Measurements from ENCODE around the gene ERCC2.
"Not testable (repeated sequence)": the region's sequence is repeated elsewhere in the genome, so short reads cannot be mapped to it uniquely, and the experiment has no call there.

ERCC2 gene

GRCh38 chr19:45342911-45343310, 27.5 kb downstream of the ERCC2 start:
- no peak for TF ChIP-seq PAX5 (IDR thresholded peaks at IDR 0.05; ENCODE audit: insufficient read depth, low read length, severe bottlenecking)
- TF ChIP-seq POLR2A (IDR thresholded peaks at IDR 0.05; ENCODE audit: low read depth, low read length) = no peak
- no peak for TF ChIP-seq TAF1 (IDR thresholded peaks at IDR 0.05; ENCODE audit: low read depth, low read length)
- no peak for TF ChIP-seq POLR2AphosphoS5 (IDR thresholded peaks at IDR 0.05; ENCODE audit: low read depth, low read length)
- no peak for TF ChIP-seq SPI1 (IDR thresholded peaks at IDR 0.05; ENCODE audit: low read depth, low read length)
- TF ChIP-seq POU2F2 (IDR thresholded peaks at IDR 0.05; ENCODE audit: low read depth, low read length) = no peak
- FAIRE-seq (no peak), DNase-seq (ENCODE audit: insufficient read length, low spot score) (no peak)

- TF ChIP-seq TAF1 (IDR thresholded peaks at IDR 0.05; ENCODE audit: low read depth, low read length) = no peak
- TF ChIP-seq SPI1 (IDR thresholded peaks at IDR 0.05; ENCODE audit: low read depth, low read length) = no peak
- no peak for TF ChIP-seq POLR2A (IDR thresholded peaks at IDR 0.05; ENCODE audit: low read depth, low read length)
- no peak for TF ChIP-seq POLR2AphosphoS5 (IDR thresholded peaks at IDR 0.05; ENCODE audit: low read depth, low read length)
- TF ChIP-seq PAX5 (IDR thresholded peaks at IDR 0.05; ENCODE audit: insufficient read depth, low read length, severe bottlenecking) = no peak
- TF ChIP-seq POU2F2 (IDR thresholded peaks at IDR 0.05; ENCODE audit: low read depth, low read length) = no peak
- DNase-seq (ENCODE audit: insufficient read length, low spot score) (no peak), FAIRE-seq (peak; percentile 74)
Measured at GRCh38 chr19:45340899-45341453, 29.4 kb downstream of the ERCC2 start.

GRCh38 chr19:45340232-45340898, 30.0 kb downstream of the ERCC2 start, which contains the start of gene KLC3:
Gene KLC3, plus strand, starts transcription at chr19:45340750. Its CDS starts 4,792 bp downstream, at chr19:45345542.
- DNase-seq (ENCODE audit: insufficient read length, low spot score) (peak; percentile 62), FAIRE-seq (peak; percentile 45)
- TF ChIP-seq PAX5 (IDR thresholded peaks at IDR 0.05; ENCODE audit: insufficient read depth, low read length, severe bottlenecking) = no peak
- no peak for TF ChIP-seq POU2F2 (IDR thresholded peaks at IDR 0.05; ENCODE audit: low read depth, low read length)
- TF ChIP-seq SPI1 (IDR thresholded peaks at IDR 0.05; ENCODE audit: low read depth, low read length) = no peak
- TF ChIP-seq TAF1 (IDR thresholded peaks at IDR 0.05; ENCODE audit: low read depth, low read length) = no peak
- TF ChIP-seq POLR2A (IDR thresholded peaks at IDR 0.05; ENCODE audit: low read depth, low read length) = no peak
- no peak for TF ChIP-seq POLR2AphosphoS5 (IDR thresholded peaks at IDR 0.05; ENCODE audit: low read depth, low read length)

- DNase-seq (ENCODE audit: insufficient read length, low spot score) (no peak), FAIRE-seq (no peak)
- TF ChIP-seq SPI1 (IDR thresholded peaks at IDR 0.05; ENCODE audit: low read depth, low read length) (no peak), POLR2A (IDR thresholded peaks at IDR 0.05; ENCODE audit: low read depth, low read length) (no peak), TAF1 (IDR thresholded peaks at IDR 0.05; ENCODE audit: low read depth, low read length) (no peak)
Measured at GRCh38 chr19:45339629-45340028, 30.7 kb downstream of the ERCC2 start.

GRCh38 chr19:45336696-45337251, 33.6 kb downstream of the ERCC2 start:
- TF ChIP-seq TAF1 (IDR thresholded peaks at IDR 0.05; ENCODE audit: low read depth, low read length) (no peak), POLR2A (IDR thresholded peaks at IDR 0.05; ENCODE audit: low read depth, low read length) (no peak), POLR2AphosphoS5 (IDR thresholded peaks at IDR 0.05; ENCODE audit: low read depth, low read length) (no peak), SPI1 (IDR thresholded peaks at IDR 0.05; ENCODE audit: low read depth, low read length) (no peak), PAX5 (IDR thresholded peaks at IDR 0.05; ENCODE audit: insufficient read depth, low read length, severe bottlenecking) (no peak)
- DNase-seq (ENCODE audit: insufficient read length, low spot score) (no peak), FAIRE-seq (no peak)

GRCh38 chr19:45334881-45335280, 35.5 kb downstream of the ERCC2 start:
- FAIRE-seq; DNase-seq (ENCODE audit: insufficient read length, low spot score): not testable (repeated sequence)

GRCh38 chr19:45333609-45334303, 36.6 kb downstream of the ERCC2 start:
- FAIRE-seq (no peak), DNase-seq (ENCODE audit: insufficient read length, low spot score) (no peak)
- TF ChIP-seq POLR2AphosphoS5 (IDR thresholded peaks at IDR 0.05; ENCODE audit: low read depth, low read length) (no peak), SPI1 (IDR thresholded peaks at IDR 0.05; ENCODE audit: low read depth, low read length) (no peak), TAF1 (IDR thresholded peaks at IDR 0.05; ENCODE audit: low read depth, low read length) (no peak), PAX5 (IDR thresholded peaks at IDR 0.05; ENCODE audit: insufficient read depth, low read length, severe bottlenecking) (no peak), POLR2A (IDR thresholded peaks at IDR 0.05; ENCODE audit: low read depth, low read length) (no peak), POU2F2 (IDR thresholded peaks at IDR 0.05; ENCODE audit: low read depth, low read length) (no peak)

GRCh38 chr19:45331411-45331810, 39.0 kb downstream of the ERCC2 start:
- no peak for DNase-seq (ENCODE audit: insufficient read length, low spot score)
- no peak for TF ChIP-seq POU2F2 (IDR thresholded peaks at IDR 0.05; ENCODE audit: low read depth, low read length)
- no peak for TF ChIP-seq POLR2AphosphoS5 (IDR thresholded peaks at IDR 0.05; ENCODE audit: low read depth, low read length)
- TF ChIP-seq PAX5 (IDR thresholded peaks at IDR 0.05; ENCODE audit: insufficient read depth, low read length, severe bottlenecking) = no peak
- no peak for TF ChIP-seq POLR2A (IDR thresholded peaks at IDR 0.05; ENCODE audit: low read depth, low read length)
- no peak for TF ChIP-seq SPI1 (IDR thresholded peaks at IDR 0.05; ENCODE audit: low read depth, low read length)
- no peak for TF ChIP-seq TAF1 (IDR thresholded peaks at IDR 0.05; ENCODE audit: low read depth, low read length)
- no peak for FAIRE-seq

- TF ChIP-seq POLR2AphosphoS5 (IDR thresholded peaks at IDR 0.05; ENCODE audit: low read depth, low read length) (no peak), POU2F2 (IDR thresholded peaks at IDR 0.05; ENCODE audit: low read depth, low read length) (no peak), TAF1 (IDR thresholded peaks at IDR 0.05; ENCODE audit: low read depth, low read length) (no peak), PAX5 (IDR thresholded peaks at IDR 0.05; ENCODE audit: insufficient read depth, low read length, severe bottlenecking) (no peak), SPI1 (IDR thresholded peaks at IDR 0.05; ENCODE audit: low read depth, low read length) (no peak), POLR2A (IDR thresholded peaks at IDR 0.05; ENCODE audit: low read depth, low read length) (no peak)
- FAIRE-seq (no peak), DNase-seq (ENCODE audit: insufficient read length, low spot score) (no peak)
Measured at GRCh38 chr19:45327404-45328143, 42.8 kb downstream of the ERCC2 start.

Measured in GM12891 (cell line).